Measurements from ENCODE around the gene TMEM97.

GRCh38 chr17:28365487-28365886 is 46.5 kb downstream of the TMEM97 start:
- TF ChIP-seq POLR2A (IDR thresholded peaks at IDR 0.05) = no peak
- TF ChIP-seq CTCF (IDR thresholded peaks at IDR 0.05) = no peak
